Measurements from ENCODE around the gene GLA.

Gene GLA

GRCh38 chrX:101388604-101389003, 19.1 kb downstream of the GLA start:
- TF ChIP-seq GATA3 (IDR thresholded peaks at IDR 0.05; ENCODE audit: low read depth, low read length), result no peak
- TF ChIP-seq GATA2 (IDR thresholded peaks at IDR 0.05; ENCODE audit: low read depth, low read length), result no peak

GRCh38 chrX:101386542-101386885, 21.2 kb downstream of the GLA start:
- TF ChIP-seq GATA3 (IDR thresholded peaks at IDR 0.05; ENCODE audit: low read depth, low read length) (no peak), GATA2 (IDR thresholded peaks at IDR 0.05; ENCODE audit: low read depth, low read length) (no peak)

- TF ChIP-seq GATA2 (IDR thresholded peaks at IDR 0.05; ENCODE audit: low read depth, low read length) (no peak), GATA3 (IDR thresholded peaks at IDR 0.05; ENCODE audit: low read depth, low read length) (no peak)
These were observed 21.8 kb downstream of the GLA start, which contains the start of gene BTK for GRCh38 chrX:101385795-101386541. Gene BTK (minus strand): TSS chrX:101386191. CDS start chrX:101375284, 10,907 bp downstream.

GRCh38 chrX:101385026-101385684, 22.6 kb downstream of the GLA start:
- no peak for TF ChIP-seq GATA2 (IDR thresholded peaks at IDR 0.05; ENCODE audit: low read depth, low read length)
- no peak for TF ChIP-seq GATA3 (IDR thresholded peaks at IDR 0.05; ENCODE audit: low read depth, low read length)

GRCh38 chrX:101383679-101384205, 24.0 kb downstream of the GLA start:
- TF ChIP-seq GATA3 (IDR thresholded peaks at IDR 0.05; ENCODE audit: low read depth, low read length), result no peak

- TF ChIP-seq GATA3 (IDR thresholded peaks at IDR 0.05; ENCODE audit: low read depth, low read length), result no peak
- TF ChIP-seq GATA2 (IDR thresholded peaks at IDR 0.05; ENCODE audit: low read depth, low read length), result no peak
These were observed 30.2 kb downstream of the GLA start for GRCh38 chrX:101377547-101377946.

GRCh38 chrX:101370888-101371504, 36.7 kb downstream of the GLA start:
- TF ChIP-seq GATA3 (IDR thresholded peaks at IDR 0.05; ENCODE audit: low read depth, low read length), result no peak
- no peak for TF ChIP-seq GATA2 (IDR thresholded peaks at IDR 0.05; ENCODE audit: low read depth, low read length)

- TF ChIP-seq GATA2 (IDR thresholded peaks at IDR 0.05; ENCODE audit: low read depth, low read length) (no peak), GATA3 (IDR thresholded peaks at IDR 0.05; ENCODE audit: low read depth, low read length) (no peak)
These were observed 38.0 kb downstream of the GLA start for GRCh38 chrX:101369687-101370086.

GRCh38 chrX:101368800-101369199, 38.9 kb downstream of the GLA start:
- no peak for TF ChIP-seq GATA3 (IDR thresholded peaks at IDR 0.05; ENCODE audit: low read depth, low read length)
- TF ChIP-seq GATA2 (IDR thresholded peaks at IDR 0.05; ENCODE audit: low read depth, low read length), result no peak

GRCh38 chrX:101365301-101365795, 42.4 kb downstream of the GLA start:
- TF ChIP-seq GATA3 (IDR thresholded peaks at IDR 0.05; ENCODE audit: low read depth, low read length) (no peak), GATA2 (IDR thresholded peaks at IDR 0.05; ENCODE audit: low read depth, low read length) (no peak)

GRCh38 chrX:101362757-101363156, 45.0 kb downstream of the GLA start:
- TF ChIP-seq GATA2 (IDR thresholded peaks at IDR 0.05; ENCODE audit: low read depth, low read length) (peak; percentile 24; the same call in 1 of the 2 replicates), GATA3 (IDR thresholded peaks at IDR 0.05; ENCODE audit: low read depth, low read length) (no peak)

GRCh38 chrX:101362116-101362515, 45.6 kb downstream of the GLA start:
- TF ChIP-seq GATA3 (IDR thresholded peaks at IDR 0.05; ENCODE audit: low read depth, low read length), result no peak
- TF ChIP-seq GATA2 (IDR thresholded peaks at IDR 0.05; ENCODE audit: low read depth, low read length), result no peak

- no peak for TF ChIP-seq GATA2 (IDR thresholded peaks at IDR 0.05; ENCODE audit: low read depth, low read length)
- no peak for TF ChIP-seq GATA3 (IDR thresholded peaks at IDR 0.05; ENCODE audit: low read depth, low read length)
These were observed 47.3 kb downstream of the GLA start for GRCh38 chrX:101360390-101360789.

GRCh38 chrX:101359966-101360365, 47.8 kb downstream of the GLA start:
- no peak for TF ChIP-seq GATA2 (IDR thresholded peaks at IDR 0.05; ENCODE audit: low read depth, low read length)
- no peak for TF ChIP-seq GATA3 (IDR thresholded peaks at IDR 0.05; ENCODE audit: low read depth, low read length)

All from SH-SY5Y (cell line).